ENCODE data around the gene ANO1. TPM values are rescaled to one million over a fixed set of nuclear protein-coding genes. Genes with fewer than 3 reads are reported as not detected.

Gene ANO1
- total RNA-seq, 2 donors from 2014 or later = 10.2 to 29.4 TPM

DNA sequence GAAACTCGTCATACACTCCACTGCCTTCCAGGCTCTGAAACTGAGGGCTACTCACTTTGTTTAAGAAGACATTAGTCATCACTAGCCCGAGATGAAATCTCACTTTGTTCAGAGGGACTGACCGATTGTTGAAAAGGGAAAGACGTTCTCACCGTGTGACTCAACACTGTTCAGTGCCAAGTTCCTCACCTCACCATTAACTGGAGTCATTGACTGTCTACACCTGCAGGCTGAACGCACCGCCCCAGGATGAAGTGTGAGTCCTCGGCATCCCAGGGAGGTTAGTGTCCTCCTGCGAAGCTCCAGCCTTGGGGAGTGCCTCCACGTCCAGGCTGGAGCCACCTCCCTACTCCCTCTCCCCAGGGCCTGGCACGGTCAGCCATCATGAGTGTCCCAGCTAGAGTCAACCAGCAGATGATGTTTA lies 155.4 kb downstream of the ANO1 start:
- Histone ChIP-seq H3K9me3 (no peaks in the 10 kb centered on the region), H3K4me3 (no peak overlapping the region), H3K27ac (no peak overlapping the region), H3K27me3 (no peaks in the 10 kb centered on the region), H3K36me3 (no peaks in the 10 kb centered on the region), H3K4me1 (peaks cover 0 to 13% of the 10 kb centered on the region in 2 donors)
- TF ChIP-seq, protein P1, sequence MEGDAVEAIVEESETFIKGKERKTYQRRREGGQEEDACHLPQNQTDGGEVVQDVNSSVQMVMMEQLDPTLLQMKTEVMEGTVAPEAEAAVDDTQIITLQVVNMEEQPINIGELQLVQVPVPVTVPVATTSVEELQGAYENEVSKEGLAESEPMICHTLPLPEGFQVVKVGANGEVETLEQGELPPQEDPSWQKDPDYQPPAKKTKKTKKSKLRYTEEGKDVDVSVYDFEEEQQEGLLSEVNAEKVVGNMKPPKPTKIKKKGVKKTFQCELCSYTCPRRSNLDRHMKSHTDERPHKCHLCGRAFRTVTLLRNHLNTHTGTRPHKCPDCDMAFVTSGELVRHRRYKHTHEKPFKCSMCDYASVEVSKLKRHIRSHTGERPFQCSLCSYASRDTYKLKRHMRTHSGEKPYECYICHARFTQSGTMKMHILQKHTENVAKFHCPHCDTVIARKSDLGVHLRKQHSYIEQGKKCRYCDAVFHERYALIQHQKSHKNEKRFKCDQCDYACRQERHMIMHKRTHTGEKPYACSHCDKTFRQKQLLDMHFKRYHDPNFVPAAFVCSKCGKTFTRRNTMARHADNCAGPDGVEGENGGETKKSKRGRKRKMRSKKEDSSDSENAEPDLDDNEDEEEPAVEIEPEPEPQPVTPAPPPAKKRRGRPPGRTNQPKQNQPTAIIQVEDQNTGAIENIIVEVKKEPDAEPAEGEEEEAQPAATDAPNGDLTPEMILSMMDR (IDR thresholded peaks at IDR 0.05) = no peak
- no peak for DNase-seq (ENCODE audit: low spot score)

DNA sequence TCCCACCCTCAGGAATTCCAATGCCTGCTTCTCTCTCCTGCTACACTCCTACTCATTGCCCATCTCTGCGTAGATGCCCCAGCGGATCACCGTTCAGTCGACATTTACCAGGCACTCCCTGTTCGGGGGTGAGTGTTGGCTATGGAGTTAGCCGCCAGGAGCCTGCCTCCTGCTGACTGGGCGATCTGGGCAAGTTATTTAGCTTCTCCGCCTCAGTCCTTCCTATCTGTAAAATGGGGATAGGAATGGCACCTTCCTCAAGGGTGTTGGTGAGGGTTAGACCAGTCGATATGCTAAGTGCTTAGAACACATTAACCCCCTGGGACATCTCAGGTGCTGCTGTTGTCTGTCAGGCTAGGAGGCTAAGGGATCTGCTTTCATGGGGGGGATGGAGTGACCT lies 155.8 kb downstream of the ANO1 start:
- no peak for DNase-seq (ENCODE audit: low spot score)
- Histone ChIP-seq H3K27me3 (no peaks in the 10 kb centered on the region), H3K4me1 (peaks cover 0 to 13% of the 10 kb centered on the region in 2 donors), H3K27ac (no peak overlapping the region), H3K36me3 (no peaks in the 10 kb centered on the region), H3K9me3 (no peaks in the 10 kb centered on the region), H3K4me3 (no peak overlapping the region)
- TF ChIP-seq, protein P1 (IDR thresholded peaks at IDR 0.05) = no peak

Other genes starting within 250 kb of the ANO1 start
- gene FADD, start 125.0 kb downstream of the ANO1 start, total RNA-seq = 10 to 100 TPM in 1 of 2 donors, 1 to 10 TPM in 1; 7.1 to 11.1 TPM
- 10 to 100 TPM; 28.7 to 45.9 TPM for gene PPFIA1, start 192.4 kb downstream of the ANO1 start, total RNA-seq

All from right atrium auricular region (tissue), 2 donors.